ENCODE data around the gene TPST1.

GRCh38 chr7:66344166-66344565, 139.0 kb downstream of the TPST1 start:
- TF ChIP-seq CTCF (IDR thresholded peaks at IDR 0.05; ENCODE audit: low read depth, low read length) (no peak), EZH2phosphoT487 (IDR thresholded peaks at IDR 0.05; ENCODE audit: low read depth) (no peak)
